Measurements from ENCODE around the gene ATP5MC2.
"Not testable (repeated sequence)": the region's sequence is repeated elsewhere in the genome, so short reads cannot be mapped to it uniquely, and the experiment has no call there.

Gene ATP5MC2

GRCh38 chr12:53667080-53667479 lies 8.8 kb downstream of the ATP5MC2 start:
- TF ChIP-seq POLR2AphosphoS5 (IDR thresholded peaks at IDR 0.05; ENCODE audit: low read depth, low read length) (no peak), POLR2A (IDR thresholded peaks at IDR 0.05; ENCODE audit: low read depth, low read length) (no peak), TAF1 (IDR thresholded peaks at IDR 0.05; ENCODE audit: borderline replicate concordance, low read depth, low read length) (no peak)
- DNase-seq (ENCODE audit: insufficient read length), result no peak
- no peak for FAIRE-seq

GRCh38 chr12:53664936-53665335 lies 10.9 kb downstream of the ATP5MC2 start:
- TF ChIP-seq POLR2A (IDR thresholded peaks at IDR 0.05; ENCODE audit: low read depth, low read length) (no peak), TAF1 (IDR thresholded peaks at IDR 0.05; ENCODE audit: borderline replicate concordance, low read depth, low read length) (no peak), POLR2AphosphoS5 (IDR thresholded peaks at IDR 0.05; ENCODE audit: low read depth, low read length) (no peak)
- DNase-seq (ENCODE audit: insufficient read length) (no peak), FAIRE-seq (no peak)

GRCh38 chr12:53664191-53664590 lies 11.7 kb downstream of the ATP5MC2 start:
- DNase-seq (ENCODE audit: insufficient read length), result no peak
- no peak for FAIRE-seq
- TF ChIP-seq TAF1 (IDR thresholded peaks at IDR 0.05; ENCODE audit: borderline replicate concordance, low read depth, low read length) (no peak), POLR2AphosphoS5 (IDR thresholded peaks at IDR 0.05; ENCODE audit: low read depth, low read length) (no peak), POLR2A (IDR thresholded peaks at IDR 0.05; ENCODE audit: low read depth, low read length) (no peak)

- FAIRE-seq, result no peak
- DNase-seq (ENCODE audit: insufficient read length), result no peak
- TF ChIP-seq POLR2AphosphoS5 (IDR thresholded peaks at IDR 0.05; ENCODE audit: low read depth, low read length), result no peak
- TF ChIP-seq POLR2A (IDR thresholded peaks at IDR 0.05; ENCODE audit: low read depth, low read length), result 0 out of 2 replicates have a peak, but pooled peaks have one; percentile 2
- TF ChIP-seq TAF1 (IDR thresholded peaks at IDR 0.05; ENCODE audit: borderline replicate concordance, low read depth, low read length), result no peak
Measured at GRCh38 chr12:53660041-53660440, 15.8 kb downstream of the ATP5MC2 start.

GRCh38 chr12:53659571-53659981 lies 16.3 kb downstream of the ATP5MC2 start:
- TF ChIP-seq POLR2A (IDR thresholded peaks at IDR 0.05; ENCODE audit: low read depth, low read length) (no peak), POLR2AphosphoS5 (IDR thresholded peaks at IDR 0.05; ENCODE audit: low read depth, low read length) (no peak), TAF1 (IDR thresholded peaks at IDR 0.05; ENCODE audit: borderline replicate concordance, low read depth, low read length) (no peak)
- FAIRE-seq (no peak), DNase-seq (ENCODE audit: insufficient read length) (no peak)

- no peak for DNase-seq (ENCODE audit: insufficient read length)
- no peak for TF ChIP-seq TAF1 (IDR thresholded peaks at IDR 0.05; ENCODE audit: borderline replicate concordance, low read depth, low read length)
- no peak for TF ChIP-seq POLR2A (IDR thresholded peaks at IDR 0.05; ENCODE audit: low read depth, low read length)
- TF ChIP-seq POLR2AphosphoS5 (IDR thresholded peaks at IDR 0.05; ENCODE audit: low read depth, low read length), result no peak
- FAIRE-seq, result no peak
Measured at GRCh38 chr12:53659011-53659551, 16.8 kb downstream of the ATP5MC2 start.

- FAIRE-seq, result no peak
- DNase-seq (ENCODE audit: insufficient read length), result no peak
- TF ChIP-seq POLR2AphosphoS5 (IDR thresholded peaks at IDR 0.05; ENCODE audit: low read depth, low read length) (no peak), POLR2A (IDR thresholded peaks at IDR 0.05; ENCODE audit: low read depth, low read length) (no peak), TAF1 (IDR thresholded peaks at IDR 0.05; ENCODE audit: borderline replicate concordance, low read depth, low read length) (no peak)
Measured at GRCh38 chr12:53657041-53657440, 18.8 kb downstream of the ATP5MC2 start.

GRCh38 chr12:53653595-53653994 lies 22.3 kb downstream of the ATP5MC2 start:
- DNase-seq (ENCODE audit: insufficient read length) (no peak), FAIRE-seq (no peak)
- no peak for TF ChIP-seq POLR2AphosphoS5 (IDR thresholded peaks at IDR 0.05; ENCODE audit: low read depth, low read length)
- TF ChIP-seq POLR2A (IDR thresholded peaks at IDR 0.05; ENCODE audit: low read depth, low read length), result no peak
- no peak for TF ChIP-seq TAF1 (IDR thresholded peaks at IDR 0.05; ENCODE audit: borderline replicate concordance, low read depth, low read length)

- FAIRE-seq, result no peak
- TF ChIP-seq POLR2A (IDR thresholded peaks at IDR 0.05; ENCODE audit: low read depth, low read length) (no peak), TAF1 (IDR thresholded peaks at IDR 0.05; ENCODE audit: borderline replicate concordance, low read depth, low read length) (no peak), POLR2AphosphoS5 (IDR thresholded peaks at IDR 0.05; ENCODE audit: low read depth, low read length) (no peak)
- DNase-seq (ENCODE audit: insufficient read length), result no peak
Measured at GRCh38 chr12:53652366-53652765, 23.5 kb downstream of the ATP5MC2 start.

GRCh38 chr12:53651737-53652136 lies 24.1 kb downstream of the ATP5MC2 start:
- no peak for TF ChIP-seq POLR2A (IDR thresholded peaks at IDR 0.05; ENCODE audit: low read depth, low read length)
- TF ChIP-seq TAF1 (IDR thresholded peaks at IDR 0.05; ENCODE audit: borderline replicate concordance, low read depth, low read length), result no peak
- no peak for TF ChIP-seq POLR2AphosphoS5 (IDR thresholded peaks at IDR 0.05; ENCODE audit: low read depth, low read length)
- DNase-seq (ENCODE audit: insufficient read length) (no peak), FAIRE-seq (no peak)

GRCh38 chr12:53646300-53646699 lies 29.6 kb downstream of the ATP5MC2 start:
- not testable (repeated sequence) for FAIRE-seq; DNase-seq (ENCODE audit: insufficient read length)

GRCh38 chr12:53645165-53645564 lies 30.7 kb downstream of the ATP5MC2 start:
- DNase-seq (ENCODE audit: insufficient read length) (no peak), FAIRE-seq (no peak)
- TF ChIP-seq POLR2AphosphoS5 (IDR thresholded peaks at IDR 0.05; ENCODE audit: low read depth, low read length) (no peak), POLR2A (IDR thresholded peaks at IDR 0.05; ENCODE audit: low read depth, low read length) (no peak), TAF1 (IDR thresholded peaks at IDR 0.05; ENCODE audit: borderline replicate concordance, low read depth, low read length) (no peak)

- DNase-seq (ENCODE audit: insufficient read length) (no peak), FAIRE-seq (no peak)
- TF ChIP-seq POLR2A (IDR thresholded peaks at IDR 0.05; ENCODE audit: low read depth, low read length), result no peak
- no peak for TF ChIP-seq POLR2AphosphoS5 (IDR thresholded peaks at IDR 0.05; ENCODE audit: low read depth, low read length)
- TF ChIP-seq TAF1 (IDR thresholded peaks at IDR 0.05; ENCODE audit: borderline replicate concordance, low read depth, low read length), result no peak
Measured at GRCh38 chr12:53644133-53644532, 31.8 kb downstream of the ATP5MC2 start.

Data from GM12892 (cell line).